GM18873 (cell line): ENCODE results near the gene ZNF98.

Source experiments
- ATAC-seq: cut with Tn5 transposase; IDR thresholded peaks from one replicate; pipeline ENCODE4 v1.9.1; 2021; ENCODE audit warnings: mild to moderate bottlenecking, moderate library complexity, moderate number of reproducible peaks; ENCODE audit not compliant: unreplicated experiment, low FRiP score

Gene ZNF98

GRCh38 chr19:22422211-22422610 is at the start of gene ZNF98:
ZNF98 (minus strand) TSS chr19:22422346; CDS start chr19:22422224, 122 bp downstream.
- ATAC-seq, result no peak

DNA sequence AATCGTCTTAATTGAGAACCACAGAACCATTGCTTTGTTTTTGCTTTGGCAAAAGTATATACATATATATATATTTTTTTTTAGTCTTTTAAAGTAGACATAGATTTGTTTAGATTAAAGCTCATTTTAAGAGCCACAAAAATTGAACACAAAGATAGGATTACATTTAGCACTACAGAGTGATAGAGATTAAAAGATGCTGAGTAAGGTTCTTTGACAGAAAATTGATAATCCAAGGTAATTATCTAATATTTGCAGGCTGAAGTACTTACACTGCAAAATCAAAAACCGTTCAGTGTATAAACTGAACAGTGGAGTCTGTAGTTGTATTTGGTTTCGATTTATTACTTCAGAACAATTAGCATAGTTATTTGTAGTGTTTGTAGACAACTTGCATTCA is 24.5 kb upstream of the ZNF98 start:
- ATAC-seq, result no peak

DNA sequence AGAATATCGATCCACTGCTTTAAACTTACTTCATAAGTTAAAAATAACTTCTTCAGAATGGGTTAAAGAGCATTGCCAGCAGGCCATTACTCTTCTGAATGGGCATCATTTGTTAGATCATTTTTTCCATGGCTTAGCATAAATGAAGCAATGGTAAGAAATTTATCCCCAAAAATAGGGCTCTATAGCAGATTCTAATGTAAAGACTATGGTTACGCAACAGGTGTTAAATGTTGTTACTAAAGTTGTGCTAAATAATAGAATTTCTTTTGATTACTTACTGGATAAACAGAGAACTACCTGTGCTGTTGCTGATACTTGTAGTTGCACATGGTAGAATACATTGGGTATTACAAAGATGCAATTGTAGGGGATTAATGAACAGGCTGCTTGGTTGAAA is 15.9 kb upstream of the ZNF98 start:
- ATAC-seq, result no peak

GRCh38 chr19:22427960-22428913 is 6.1 kb upstream of the ZNF98 start:
- no peak for ATAC-seq

DNA sequence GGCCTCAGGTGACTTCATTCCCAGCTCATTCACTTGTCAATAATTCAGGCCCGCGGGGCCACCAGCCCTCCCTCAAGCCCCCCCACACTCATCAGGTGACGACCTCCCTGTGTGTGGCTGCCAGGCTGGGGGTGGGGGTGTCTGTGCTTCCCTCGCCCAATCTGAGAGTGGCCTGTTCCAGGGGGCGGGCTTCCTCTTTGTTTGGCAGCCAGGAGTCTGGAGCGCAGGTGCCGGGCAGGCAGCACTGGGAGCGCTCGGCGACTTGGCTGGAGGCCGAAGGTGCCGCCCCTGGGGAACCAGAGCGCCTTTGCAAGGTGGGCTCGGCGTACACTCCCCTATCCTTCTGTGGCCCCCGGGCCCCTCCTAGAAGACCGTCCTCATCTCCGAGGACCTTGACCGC is 5.4 kb upstream of the ZNF98 start:
- no peak for ATAC-seq

DNA sequence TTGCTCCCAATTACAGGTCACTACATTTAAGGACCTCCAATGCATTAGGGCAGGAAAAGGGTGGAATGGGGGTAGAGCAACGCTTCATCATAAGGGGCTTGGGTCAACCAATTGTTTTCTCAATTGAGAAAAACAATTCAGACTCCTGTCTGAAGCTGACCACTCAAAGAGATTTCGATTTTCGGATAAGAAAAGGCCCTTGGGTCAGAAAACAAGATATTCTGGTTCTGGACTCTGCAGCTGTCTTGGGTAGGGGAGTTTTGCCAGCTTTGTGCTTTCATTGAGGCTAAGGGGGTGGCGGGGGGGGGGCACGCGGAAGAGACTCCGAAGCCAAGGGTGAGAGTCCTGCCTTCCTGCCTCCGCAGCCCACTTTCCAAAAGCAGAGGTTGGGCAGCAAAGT is 4.8 kb upstream of the ZNF98 start:
- no peak for ATAC-seq

- ATAC-seq, result no peak
Measured at GRCh38 chr19:22421797-22422196, 349 bp downstream of the ZNF98 start.

- no peak for ATAC-seq
Measured at GRCh38 chr19:22354665-22355064, 67.5 kb downstream of the ZNF98 start.
